ENCODE data around the gene CCS.

CCS gene

GRCh38 chr11:66557733-66558326, 35.2 kb upstream of the CCS start:
- TF ChIP-seq TEAD4 (IDR thresholded peaks at IDR 0.05): no peak
- TF ChIP-seq FOXM1 (IDR thresholded peaks at IDR 0.05; ENCODE audit: borderline replicate concordance, low read depth): no peak
- no peak for TF ChIP-seq USF1 (IDR thresholded peaks at IDR 0.05)
- no peak for TF ChIP-seq TCF12 (IDR thresholded peaks at IDR 0.05; ENCODE audit: low read depth)
- TF ChIP-seq CREB1 (IDR thresholded peaks at IDR 0.05; ENCODE audit: low read depth): no peak
- no peak for TF ChIP-seq MAX (IDR thresholded peaks at IDR 0.05)
- TF ChIP-seq REST (IDR thresholded peaks at IDR 0.05; ENCODE audit: low read depth): no peak
- no peak for TF ChIP-seq ZBTB7A (IDR thresholded peaks at IDR 0.05; ENCODE audit: low read depth)
- TF ChIP-seq CEBPB (IDR thresholded peaks at IDR 0.05): no peak
- TF ChIP-seq NFIC (IDR thresholded peaks at IDR 0.05): no peak

GRCh38 chr11:66559142-66559865, 33.7 kb upstream of the CCS start:
- peak; percentile 74 for TF ChIP-seq CEBPB (IDR thresholded peaks at IDR 0.05)
- TF ChIP-seq MAX (IDR thresholded peaks at IDR 0.05): 0 out of 2 replicates have a peak, but pooled peaks have one; percentile 32
- TF ChIP-seq EGR1 (IDR thresholded peaks at IDR 0.05): no peak

- TF ChIP-seq FOXM1 (IDR thresholded peaks at IDR 0.05; ENCODE audit: borderline replicate concordance, low read depth) (no peak), CREB1 (IDR thresholded peaks at IDR 0.05; ENCODE audit: low read depth) (no peak), USF1 (IDR thresholded peaks at IDR 0.05) (no peak)
Observed at GRCh38 chr11:66559866-66560676, 32.9 kb upstream of the CCS start.

GRCh38 chr11:66561178-66561974, 31.6 kb upstream of the CCS start:
- TF ChIP-seq TEAD4 (IDR thresholded peaks at IDR 0.05) (no peak), USF1 (IDR thresholded peaks at IDR 0.05) (no peak), MAX (IDR thresholded peaks at IDR 0.05) (no peak), TCF12 (IDR thresholded peaks at IDR 0.05; ENCODE audit: low read depth) (no peak), EGR1 (IDR thresholded peaks at IDR 0.05) (no peak), CEBPB (IDR thresholded peaks at IDR 0.05) (no peak), RAD21 (IDR thresholded peaks at IDR 0.05; ENCODE audit: low read depth) (no peak), FOXM1 (IDR thresholded peaks at IDR 0.05; ENCODE audit: borderline replicate concordance, low read depth) (no peak), CREB1 (IDR thresholded peaks at IDR 0.05; ENCODE audit: low read depth) (no peak), TAF1 (IDR thresholded peaks at IDR 0.05; ENCODE audit: low read depth) (no peak), NFIC (IDR thresholded peaks at IDR 0.05) (no peak), ZBTB7A (IDR thresholded peaks at IDR 0.05; ENCODE audit: low read depth) (no peak), YY1 (IDR thresholded peaks at IDR 0.05; ENCODE audit: low read depth) (no peak)

- no peak for TF ChIP-seq TAF1 (IDR thresholded peaks at IDR 0.05; ENCODE audit: low read depth)
- TF ChIP-seq RAD21 (IDR thresholded peaks at IDR 0.05; ENCODE audit: low read depth): no peak
- TF ChIP-seq TCF12 (IDR thresholded peaks at IDR 0.05; ENCODE audit: low read depth): no peak
- TF ChIP-seq ZBTB7A (IDR thresholded peaks at IDR 0.05; ENCODE audit: low read depth): no peak
Observed at GRCh38 chr11:66561975-66562248, 31.1 kb upstream of the CCS start.

- no peak for TF ChIP-seq EGR1 (IDR thresholded peaks at IDR 0.05)
Observed at GRCh38 chr11:66562275-66562674, 30.7 kb upstream of the CCS start.
